Tibial nerve (tissue), 3 donors: ENCODE results near the gene SEMA6A.

Source experiments
- CTCF ChIP-seq, 5 experiments: fragments of 200-600 bp in 3 of 5; fragments of 450-650 bp in 2 of 5; sonication (generic) in 3 of 5; IDR thresholded peaks; one replicate each; pipeline ENCODE4 v1.5.1; 2016 to 2019; ENCODE audit warnings: antibody characterized with exemption in 5 of 5, mild to moderate bottlenecking in 3 of 5, moderate library complexity in 2 of 5
- POLR2A ChIP-seq, 2 donors: fragments of 450-650 bp; IDR thresholded peaks; one replicate each; pipeline ENCODE4 v1.6.1; 2017; ENCODE audit warnings: antibody characterized with exemption in 2 of 2, mild to moderate bottlenecking in 2 of 2, moderate library complexity in 2 of 2

- TF ChIP-seq CTCF (IDR thresholded peaks at IDR 0.05), result no peak
- no peak for TF ChIP-seq POLR2A (IDR thresholded peaks at IDR 0.05)
Observed at GRCh38 chr5:116415989-116416388, 158.6 kb downstream of the SEMA6A start.
